HG03469 (cell line): ENCODE results near the gene ACAA2.

Experiments
- ATAC-seq: cut with Tn5 transposase; IDR thresholded peaks from one replicate; pipeline ENCODE4 v1.9.1; 2021; ENCODE audit warnings: mild to moderate bottlenecking, moderate library complexity, moderate number of reproducible peaks; ENCODE audit not compliant: unreplicated experiment

Gene ACAA2

GRCh38 chr18:49744376-49745008 lies 68.8 kb downstream of the ACAA2 start:
- ATAC-seq = no peak

GRCh38 chr18:49743117-49743567 lies 70.2 kb downstream of the ACAA2 start:
- ATAC-seq = no peak

DNA sequence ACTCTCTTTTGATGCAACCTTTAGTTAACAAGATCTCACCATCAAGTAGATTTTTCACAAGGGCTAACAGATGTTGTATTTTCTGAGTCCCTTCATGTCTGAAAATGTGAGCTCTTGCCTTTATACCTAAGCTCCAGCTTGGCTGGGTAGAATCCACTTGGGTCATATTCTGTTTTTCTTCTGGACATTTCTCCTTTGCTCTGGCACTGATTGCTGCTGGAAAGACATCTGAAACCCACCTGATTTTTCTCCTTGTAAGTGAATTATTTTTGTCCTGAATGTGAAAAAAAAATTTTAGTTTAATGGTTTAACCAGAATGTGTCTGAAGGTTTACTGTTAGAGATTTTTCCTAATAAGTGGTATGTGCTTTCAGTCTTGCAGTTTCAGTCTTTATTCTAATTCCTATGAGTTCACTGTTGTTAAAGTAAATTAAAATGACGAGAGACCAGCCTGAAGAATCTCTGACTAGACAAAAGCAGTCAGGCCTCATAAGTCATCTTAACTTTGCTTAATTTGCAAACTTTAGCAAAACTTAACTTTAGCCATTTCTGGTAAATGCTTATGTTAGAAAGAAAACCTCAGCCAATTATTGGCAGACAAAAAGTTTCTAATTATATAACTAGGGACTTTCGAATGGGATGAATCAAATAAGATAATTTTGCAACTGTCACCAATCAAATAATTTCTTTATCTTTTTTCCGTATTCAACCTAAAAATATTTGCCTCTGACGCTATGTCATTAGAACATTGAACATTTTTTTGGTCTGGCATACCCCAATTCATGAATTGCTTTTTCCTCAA lies 70.8 kb downstream of the ACAA2 start:
- ATAC-seq = no peak

- no peak for ATAC-seq
Measured at GRCh38 chr18:49739275-49739674, 74.1 kb downstream of the ACAA2 start.

- ATAC-seq = no peak
Measured at GRCh38 chr18:49738721-49739120, 74.6 kb downstream of the ACAA2 start.

GRCh38 chr18:49734836-49735235 lies 78.5 kb downstream of the ACAA2 start:
- no peak for ATAC-seq

- ATAC-seq = no peak
Measured at GRCh38 chr18:49733896-49734585, 79.3 kb downstream of the ACAA2 start.

GRCh38 chr18:49733321-49733720 lies 80.0 kb downstream of the ACAA2 start:
- ATAC-seq = no peak
